HEK293T (cell line): Measurements from ENCODE around the gene TUBGCP3.

Source experiments
- BHLHE40 ChIP-seq: fragments of 450-650 bp; IDR thresholded peaks from 2 replicates; pipeline ENCODE4 v1.6.1; 2016; ENCODE audit warnings: mild to moderate bottlenecking, moderate library complexity, borderline replicate concordance
- CTBP1 ChIP-seq: fragments of 450-650 bp; IDR thresholded peaks from 2 replicates; pipeline ENCODE4 v1.6.1; 2016; ENCODE audit warnings: borderline replicate concordance
- FOXA1 ChIP-seq: fragments of 450-650 bp; IDR thresholded peaks from 2 replicates; pipeline ENCODE4 v1.6.1; 2016; ENCODE audit warnings: mild to moderate bottlenecking
- FOXK2 ChIP-seq: fragments of 450-650 bp; IDR thresholded peaks from 2 replicates; pipeline ENCODE4 v1.6.1; 2016; ENCODE audit warnings: mild to moderate bottlenecking
- FOXM1 ChIP-seq: fragments of 450-650 bp; IDR thresholded peaks from 2 replicates; pipeline ENCODE4 v1.6.1; 2017; ENCODE audit warnings: mild to moderate bottlenecking, borderline replicate concordance
- L3MBTL2 ChIP-seq: fragments of 450-650 bp; conservative IDR thresholded peaks from 2 replicates; pipeline ENCODE4 v1.6.1; 2016; ENCODE audit warnings: mild to moderate bottlenecking
- LEF1 ChIP-seq: fragments of 450-650 bp; IDR thresholded peaks from 2 replicates; pipeline ENCODE4 v1.6.1; 2017; ENCODE audit warnings: mild to moderate bottlenecking, borderline replicate concordance
- SP1 ChIP-seq: fragments of 450-650 bp; IDR thresholded peaks from 2 replicates; pipeline ENCODE4 v1.6.1; 2017
- SUZ12 ChIP-seq: fragments of 450-650 bp; IDR thresholded peaks from 2 replicates; pipeline ENCODE4 v1.6.1; 2016; ENCODE audit warnings: mild to moderate bottlenecking
- TARDBP ChIP-seq: fragments of 450-650 bp; IDR thresholded peaks from 2 replicates; pipeline ENCODE4 v1.6.1; 2016
- ZNF384 ChIP-seq: fragments of 450-650 bp; IDR thresholded peaks from 2 replicates; pipeline ENCODE4 v1.6.1; 2016

DNA sequence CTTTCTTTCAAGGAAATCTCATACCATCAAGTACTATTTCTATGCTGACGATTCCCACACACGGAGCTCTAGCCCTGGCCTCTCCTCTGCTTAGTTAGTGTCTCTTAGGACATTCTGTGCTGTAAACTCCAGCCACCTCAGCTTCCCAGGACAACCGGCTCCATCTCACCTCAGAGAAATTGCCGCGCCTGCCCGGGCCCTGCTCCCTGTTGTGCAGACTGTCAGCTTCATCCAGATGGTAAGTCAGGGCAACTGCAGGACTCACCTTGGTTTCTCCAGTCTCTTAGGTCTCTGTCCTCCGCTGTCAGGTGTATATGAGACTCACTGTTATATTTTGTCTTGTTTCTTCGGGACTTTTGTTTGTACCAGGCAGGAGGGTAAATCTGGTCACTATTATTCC is 113.1 kb downstream of the TUBGCP3 start:
- no peak for TF ChIP-seq SUZ12
- no peak for TF ChIP-seq FOXM1
- TF ChIP-seq FOXK2, result no peak
- no peak for TF ChIP-seq FOXA1
- no peak for TF ChIP-seq BHLHE40
- TF ChIP-seq TARDBP, result no peak
- TF ChIP-seq LEF1, result no peak
- TF ChIP-seq CTBP1, result no peak
- no peak for TF ChIP-seq ZNF384
- TF ChIP-seq SP1, result no peak
- TF ChIP-seq L3MBTL2, result no peak
